Heart right ventricle (tissue), 16 donors: ENCODE measurements around the gene MFSD11. TPM values are rescaled to one million over a fixed set of nuclear protein-coding genes. Genes with fewer than 3 reads are reported as not detected.

Experiments used
- ATAC-seq, 8 donors: fragments of 200-7000 bp; cut with Tn5 transposase; one replicate each; pipeline ENCODE4 v1.9.1; 2020; ENCODE audit warnings: mild to moderate bottlenecking in 8 of 8, moderate library complexity in 8 of 8, moderate number of reproducible peaks in 1 of 8
- DNase-seq, 2 donors: peaks; one replicate each; pipeline ENCODE4 v3.0.0-alpha.2; 2020
- H3K27ac ChIP-seq, 10 donors: fragments of 200-600 bp; sonication (generic) in 2 of 10; one replicate each; pipeline versions ENCODE4 v1.5.0 to v1.8.0; 2020 to 2022; ENCODE audit warnings: mild to moderate bottlenecking in 3 of 10
- H3K27me3 ChIP-seq, 7 donors: fragments of 200-600 bp; one replicate each; pipeline ENCODE4 v1.8.0; 2021 to 2022; ENCODE audit warnings: mild to moderate bottlenecking in 2 of 7
- H3K36me3 ChIP-seq, 9 donors: fragments of 200-600 bp; sonication (generic) in 1 of 9; one replicate each; pipeline versions ENCODE4 v1.5.0 to v1.8.0; 2020 to 2022; ENCODE audit warnings: mild to moderate bottlenecking in 2 of 9
- H3K4me1 ChIP-seq, 9 donors: fragments of 200-600 bp; sonication (generic) in 1 of 9; one replicate each; pipeline versions ENCODE4 v1.5.0 to v1.8.0; 2020 to 2022; ENCODE audit warnings: mild to moderate bottlenecking in 4 of 9
- H3K4me3 ChIP-seq, 10 donors: fragments of 200-600 bp; sonication (generic) in 2 of 10; one replicate each; pipeline versions ENCODE4 v1.5.0 to v1.8.0; 2020 to 2022; ENCODE audit warnings: mild to moderate bottlenecking in 7 of 10, moderate library complexity in 2 of 10
- H3K9me3 ChIP-seq, 11 donors: fragments of 200-600 bp in 10 of 11; sonication (generic) in 2 of 11; one replicate each; pipeline versions ENCODE4 v1.5.0 to v1.8.0; 2013 to 2022; ENCODE audit warnings: mild to moderate bottlenecking in 2 of 11, control low read depth in 1 of 11, moderate library complexity in 1 of 11
- CTCF ChIP-seq, 9 donors: fragments of 200-600 bp; sonication (generic) in 2 of 9; IDR thresholded peaks; one replicate each; pipeline versions ENCODE4 v1.5.0 to v1.8.0; 2021 to 2022; ENCODE audit warnings: antibody characterized with exemption in 9 of 9, mild to moderate bottlenecking in 5 of 9, moderate library complexity in 1 of 9
- WGBS, 2 donors: extraction: QIAGEN DNeasy Blood & Tissue Kit; methylation state at CpG; one replicate each; pipeline ENCODE4 v1.1.7; 2013; ENCODE audit warnings: inconsistent platforms in 1 of 2; 5-methylcytosine and 5-hydroxymethylcytosine counted together
- intact Hi-C, 10 donors: fragments of 100-400 bp; cut with DNase I; formaldehyde crosslinking; loops; one replicate each; pipeline versions ENCODE4 v1.11.1 to v1.14.2; 2022
- polyA plus RNA-seq, 2 donors: library from polyadenylated mRNA; stranded (reverse); fragments of 200-250 nt; gene quantifications; one replicate each; pipeline ENCODE4 v1.2.3, GENCODE V29; 2013
- total RNA-seq, 10 donors: library from RNA; stranded (reverse); fragmentation: NEBNext Ultra II Directional in 3 of 10; extraction: Animal tissue kit (Norgen Biotek cat#: 25700) in 3 of 10; gene quantifications; one replicate each; pipeline versions ENCODE4 v1.2.1 to v1.2.4, GENCODE V29; 2021 to 2023
- donor health status: Arrhythmogenic right ventricular cardiomyopathy.
- donor health status: ischemic (EF 13 %, LVEDD 7.1; RV severe dilation, severe dysfunction).
- donor health status: healthy with polysubstance abuse.
- donor health status: DM: no; HTN: yes; CAD: no.
- donor health status: DM: no; HTN: no; CAD: no.
- donor health status: ischemic (EF 25% LVEDD 6.9; RV normal size, moderate dysfunction).
- donor health status: ischemic (EF 25% LVEDD 5.7; RV mildly dilated, moderate dysfunction).
- donor health status: healthy.
- donor health status: DM: yes; HTN: yes; CAD: no.
- donor health status: Ischemic cardiomyopathy.
- donor health status: ischemic (EF 35%, LVEDD 5.7; RV mildly dilated, moderate dysfunction).
- donor health status: nonischemic (EF 11% LVEDD 7.7; RV severe dilation, severe dysfunction).
- donor health status: DM: yes; HTN: yes; CAD: no.
- donor health status: PGD.
- donor health status: ischemic (EF 29% LVEDD 5.4; RV normal size, mild dysfunction).
- donor health status: nonischemic (EF 23%, LVEDD 6.1; RV moderate dilation, normal function).

The MFSD11 gene
- total and polyA plus RNA-seq, 12 donors, result 9.2 to 34.4 (median 28.9) TPM

GRCh38 chr17:76700617-76701470, 37.1 kb upstream of the MFSD11 start:
- Histone ChIP-seq H3K4me3 (peak overlapping the region in 9 of 10 donors; percentile 21 to 54 (median 39)), H3K4me1 (peaks cover 48 to 96% (median 82%) of the 10 kb centered on the region in 9 donors), H3K9me3 (no peaks in the 10 kb centered on the region), H3K27ac (peak overlapping the region; percentile 88 to 99 (median 96)), H3K27me3 (no peaks in the 10 kb centered on the region), H3K36me3 (peaks cover 0 to 17% (median 0%) of the 10 kb centered on the region in 9 donors)
- peak; percentile 77 to 87 (median 84) for ATAC-seq
- WGBS, 2 donors, result 9 to 15% methylated on average over 33 of the region's 33 CpGs
- intact Hi-C loops, result no loop called here
- no peak for TF ChIP-seq CTCF (IDR thresholded peaks at IDR 0.05)
- peak; percentile 60 to 89 for DNase-seq

- TF ChIP-seq CTCF (IDR thresholded peaks at IDR 0.05), result no peak
- no peaks in the 10 kb centered on the region for H3K27me3 ChIP-seq
- peak overlapping the region; percentile 88 to 99 (median 96) for H3K27ac ChIP-seq
- WGBS, 2 donors, result 35 to 47% methylated on average over 11 of the region's 11 CpGs
- DNase-seq (no peak), ATAC-seq (peak in 4 of 8 donors; percentile 1 to 6 (median 2))
- H3K9me3 ChIP-seq, result no peaks in the 10 kb centered on the region
- H3K4me3 ChIP-seq, result peak overlapping the region in 7 of 10 donors; percentile 21 to 54 (median 45)
- peaks cover 0 to 13% (median 0%) of the 10 kb centered on the region in 9 donors for H3K36me3 ChIP-seq
- H3K4me1 ChIP-seq, result peaks cover 45 to 92% (median 76%) of the 10 kb centered on the region in 9 donors
- intact Hi-C loops, result no loop called here
Measured at GRCh38 chr17:76701471-76701967, 36.4 kb upstream of the MFSD11 start.

GRCh38 chr17:76702076-76702475, 35.8 kb upstream of the MFSD11 start:
- peak overlapping the region in 1 of 10 donors; percentile 45 for H3K4me3 ChIP-seq
- TF ChIP-seq CTCF (IDR thresholded peaks at IDR 0.05), result no peak
- peaks cover 0 to 18% (median 0%) of the 10 kb centered on the region in 9 donors for H3K36me3 ChIP-seq
- H3K27ac ChIP-seq, result peak overlapping the region; percentile 1 to 99 (median 96)
- H3K27me3 ChIP-seq, result no peaks in the 10 kb centered on the region
- H3K9me3 ChIP-seq, result no peaks in the 10 kb centered on the region
- ATAC-seq (no peak), DNase-seq (no peak)
- H3K4me1 ChIP-seq, result peaks cover 43 to 92% (median 71%) of the 10 kb centered on the region in 9 donors
- WGBS, 2 donors, result 62 to 74% methylated on average over 2 of the region's 2 CpGs
- intact Hi-C loops, result no loop called here

- no peak for TF ChIP-seq CTCF (IDR thresholded peaks at IDR 0.05)
- no peak for ATAC-seq
- H3K27ac ChIP-seq, result peak overlapping the region in 8 of 10 donors; percentile 38 to 99 (median 96)
- H3K9me3 ChIP-seq, result no peaks in the 10 kb centered on the region
- intact Hi-C loops, result no loop called here
- H3K36me3 ChIP-seq, result peaks cover 0 to 22% (median 0%) of the 10 kb centered on the region in 9 donors
- H3K27me3 ChIP-seq, result no peaks in the 10 kb centered on the region
- H3K4me1 ChIP-seq, result peaks cover 33 to 92% (median 71%) of the 10 kb centered on the region in 9 donors
- DNase-seq, result no peak
- H3K4me3 ChIP-seq, result no peak overlapping the region
- WGBS, 2 donors, result 84 to 90% methylated on average over 10 of the region's 10 CpGs
Measured at GRCh38 chr17:76702941-76703637, 34.8 kb upstream of the MFSD11 start.
